Heart right ventricle (tissue), 16 donors: Measurements from ENCODE around the gene TBATA. TPM values are rescaled to one million over a fixed set of nuclear protein-coding genes. Genes with fewer than 3 reads are reported as not detected.

ENCODE experiments used
- ATAC-seq, 8 donors: fragments of 200-7000 bp; cut with Tn5 transposase; one replicate each; pipeline ENCODE4 v1.9.1; 2020; ENCODE audit warnings: mild to moderate bottlenecking in 8 of 8, moderate library complexity in 8 of 8, moderate number of reproducible peaks in 1 of 8
- DNase-seq, 2 donors: peaks; one replicate each; pipeline ENCODE4 v3.0.0-alpha.2; 2020
- H3K27ac ChIP-seq, 10 donors: fragments of 200-600 bp; sonication (generic) in 2 of 10; one replicate each; pipeline versions ENCODE4 v1.5.0 to v1.8.0; 2020 to 2022; ENCODE audit warnings: mild to moderate bottlenecking in 3 of 10
- H3K27me3 ChIP-seq, 7 donors: fragments of 200-600 bp; one replicate each; pipeline ENCODE4 v1.8.0; 2021 to 2022; ENCODE audit warnings: mild to moderate bottlenecking in 2 of 7
- H3K36me3 ChIP-seq, 9 donors: fragments of 200-600 bp; sonication (generic) in 1 of 9; one replicate each; pipeline versions ENCODE4 v1.5.0 to v1.8.0; 2020 to 2022; ENCODE audit warnings: mild to moderate bottlenecking in 2 of 9
- H3K4me1 ChIP-seq, 9 donors: fragments of 200-600 bp; sonication (generic) in 1 of 9; one replicate each; pipeline versions ENCODE4 v1.5.0 to v1.8.0; 2020 to 2022; ENCODE audit warnings: mild to moderate bottlenecking in 4 of 9
- H3K4me3 ChIP-seq, 10 donors: fragments of 200-600 bp; sonication (generic) in 2 of 10; one replicate each; pipeline versions ENCODE4 v1.5.0 to v1.8.0; 2020 to 2022; ENCODE audit warnings: mild to moderate bottlenecking in 7 of 10, moderate library complexity in 2 of 10
- H3K9me3 ChIP-seq, 11 donors: fragments of 200-600 bp in 10 of 11; sonication (generic) in 2 of 11; one replicate each; pipeline versions ENCODE4 v1.5.0 to v1.8.0; 2013 to 2022; ENCODE audit warnings: mild to moderate bottlenecking in 2 of 11, control low read depth in 1 of 11, moderate library complexity in 1 of 11
- WGBS, 2 donors: extraction: QIAGEN DNeasy Blood & Tissue Kit; methylation state at CpG; one replicate each; pipeline ENCODE4 v1.1.7; 2013; ENCODE audit warnings: inconsistent platforms in 1 of 2; 5-methylcytosine and 5-hydroxymethylcytosine counted together
- intact Hi-C, 10 donors: fragments of 100-400 bp; cut with DNase I; formaldehyde crosslinking; loops; one replicate each; pipeline versions ENCODE4 v1.11.1 to v1.14.2; 2022
- polyA plus RNA-seq, 2 donors: library from polyadenylated mRNA; stranded (reverse); fragments of 200-250 nt; gene quantifications; one replicate each; pipeline ENCODE4 v1.2.3, GENCODE V29; 2013
- total RNA-seq, 10 donors: library from RNA; stranded (reverse); fragmentation: NEBNext Ultra II Directional in 3 of 10; extraction: Animal tissue kit (Norgen Biotek cat#: 25700) in 3 of 10; gene quantifications; one replicate each; pipeline versions ENCODE4 v1.2.1 to v1.2.4, GENCODE V29; 2021 to 2023
- TF ChIP-seq, protein P1 (sequence below), 9 donors: fragments of 200-600 bp; sonication (generic) in 2 of 9; IDR thresholded peaks; one replicate each; pipeline versions ENCODE4 v1.5.0 to v1.8.0; 2021 to 2022; ENCODE audit warnings: antibody characterized with exemption in 9 of 9, mild to moderate bottlenecking in 5 of 9, moderate library complexity in 1 of 9
- donor health status: Arrhythmogenic right ventricular cardiomyopathy.
- donor health status: ischemic (EF 13 %, LVEDD 7.1; RV severe dilation, severe dysfunction).
- donor health status: healthy with polysubstance abuse.
- donor health status: DM: no; HTN: yes; CAD: no.
- donor health status: DM: no; HTN: no; CAD: no.
- donor health status: ischemic (EF 25% LVEDD 6.9; RV normal size, moderate dysfunction).
- donor health status: ischemic (EF 25% LVEDD 5.7; RV mildly dilated, moderate dysfunction).
- donor health status: healthy.
- donor health status: DM: yes; HTN: yes; CAD: no.
- donor health status: Ischemic cardiomyopathy.
- donor health status: ischemic (EF 35%, LVEDD 5.7; RV mildly dilated, moderate dysfunction).
- donor health status: nonischemic (EF 11% LVEDD 7.7; RV severe dilation, severe dysfunction).
- donor health status: DM: yes; HTN: yes; CAD: no.
- donor health status: PGD.
- donor health status: ischemic (EF 29% LVEDD 5.4; RV normal size, mild dysfunction).
- donor health status: nonischemic (EF 23%, LVEDD 6.1; RV moderate dilation, normal function).

Gene TBATA
- total and polyA plus RNA-seq, 12 donors: not detected

DNA sequence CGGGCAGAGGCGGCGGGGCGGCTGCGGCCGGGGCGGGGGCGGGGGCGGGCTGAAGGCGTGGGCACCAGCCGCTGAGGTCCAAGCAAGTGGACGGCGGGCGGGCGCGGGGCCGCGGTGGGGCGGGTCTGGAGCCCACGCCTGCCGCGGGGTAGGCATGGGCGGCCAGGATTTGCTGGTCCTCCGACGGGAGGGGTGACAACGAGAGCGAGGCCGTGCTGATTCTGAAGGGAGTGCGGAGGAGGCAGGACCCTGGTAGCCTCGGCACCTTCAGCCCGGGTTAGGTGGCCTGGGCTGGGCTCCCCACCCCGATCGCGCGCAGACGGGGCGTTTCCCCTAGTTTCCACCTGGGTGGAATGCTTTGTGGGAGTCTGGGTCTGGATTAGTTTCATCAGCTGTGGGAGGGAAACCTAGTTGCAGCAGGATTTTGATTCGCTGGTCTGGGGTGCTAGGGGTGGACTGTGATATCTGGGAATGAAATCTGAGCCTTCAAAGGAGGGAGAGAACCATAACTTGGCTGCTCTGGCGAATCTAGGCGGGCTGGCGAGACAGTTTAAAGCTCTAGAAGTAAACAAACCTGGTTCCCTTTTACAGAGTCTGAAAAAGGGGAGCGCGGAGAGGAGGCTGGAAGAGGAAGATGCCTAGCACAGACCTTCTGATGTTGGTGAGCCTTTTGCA, 31.2 kb upstream of the TBATA start:
- peak; percentile 48 to 68 for DNase-seq
- intact Hi-C loops: loop anchor here in 2 of 10 donors (2.0 to 5.0 kb wide), 2 partner anchors 61 to 64 kb away; no protein-coding TSS in a partner anchor
- H3K27me3 ChIP-seq: no peaks in the 10 kb centered on the region

DNA sequence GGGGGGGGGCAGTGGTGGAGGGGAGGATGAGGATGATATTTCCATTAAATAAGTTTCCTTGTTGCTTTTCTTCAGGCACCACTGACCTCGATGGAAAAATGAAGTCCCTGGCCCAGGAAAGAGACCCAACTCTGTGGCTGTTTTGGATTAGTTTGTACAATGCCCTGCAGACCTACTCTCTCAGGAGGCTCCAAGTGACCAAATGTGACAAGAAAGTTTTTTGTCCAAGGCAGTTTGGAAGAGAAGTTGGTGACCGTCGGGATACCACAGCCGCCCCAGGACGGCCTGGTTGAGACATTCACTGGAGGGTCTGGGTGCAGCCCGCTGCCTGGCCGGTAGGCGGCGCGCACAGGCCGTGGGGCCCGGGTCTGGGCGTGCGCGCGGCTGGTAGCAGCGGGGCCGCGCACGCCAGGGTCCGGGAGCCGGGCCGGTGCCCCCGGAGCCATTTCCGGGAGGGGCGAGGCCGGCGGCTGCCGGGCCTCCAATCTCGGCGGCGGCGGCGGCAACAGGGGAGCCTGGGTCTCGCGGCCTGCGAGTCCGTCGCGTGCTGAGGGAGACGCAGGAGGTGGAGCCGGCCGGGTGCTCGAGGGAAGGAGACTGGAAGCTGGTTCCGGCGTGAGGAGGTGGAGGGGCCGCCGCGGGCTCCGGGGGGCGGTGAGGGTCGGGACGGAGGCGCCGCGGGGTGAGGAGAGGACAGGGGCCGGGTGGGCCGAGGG, 30.5 kb upstream of the TBATA start, which contains the start of gene SGPL1:
Gene SGPL1, plus strand, starts transcription at position 445 of the 716 bp plus-strand sequence. CDS start 906 bp downstream, outside the sequence.
- DNase-seq (peak; percentile 83 to 90), ATAC-seq (peak; percentile 97)
- peak within 1 kb of the TSS; percentile 70 to 95 (median 86) for H3K27ac ChIP-seq
- H3K4me3 ChIP-seq: peak within 1 kb of the TSS; percentile 57 to 84 (median 74)
- peaks cover 0 to 36% (median 4%) of the 10 kb centered on the region in 9 donors for H3K36me3 ChIP-seq
- 2% methylated on average over 48 to 58 of the region's 58 CpGs for WGBS, 2 donors
- intact Hi-C loops: loop anchor here in 7 of 10 donors (1.0 to 5.0 kb wide), 5 partner anchors 62 to 66 kb away; no protein-coding TSS in a partner anchor
- H3K9me3 ChIP-seq: no peaks in the 10 kb centered on the region
- no peaks in the 10 kb centered on the region for H3K27me3 ChIP-seq
- TF ChIP-seq, protein P1, sequence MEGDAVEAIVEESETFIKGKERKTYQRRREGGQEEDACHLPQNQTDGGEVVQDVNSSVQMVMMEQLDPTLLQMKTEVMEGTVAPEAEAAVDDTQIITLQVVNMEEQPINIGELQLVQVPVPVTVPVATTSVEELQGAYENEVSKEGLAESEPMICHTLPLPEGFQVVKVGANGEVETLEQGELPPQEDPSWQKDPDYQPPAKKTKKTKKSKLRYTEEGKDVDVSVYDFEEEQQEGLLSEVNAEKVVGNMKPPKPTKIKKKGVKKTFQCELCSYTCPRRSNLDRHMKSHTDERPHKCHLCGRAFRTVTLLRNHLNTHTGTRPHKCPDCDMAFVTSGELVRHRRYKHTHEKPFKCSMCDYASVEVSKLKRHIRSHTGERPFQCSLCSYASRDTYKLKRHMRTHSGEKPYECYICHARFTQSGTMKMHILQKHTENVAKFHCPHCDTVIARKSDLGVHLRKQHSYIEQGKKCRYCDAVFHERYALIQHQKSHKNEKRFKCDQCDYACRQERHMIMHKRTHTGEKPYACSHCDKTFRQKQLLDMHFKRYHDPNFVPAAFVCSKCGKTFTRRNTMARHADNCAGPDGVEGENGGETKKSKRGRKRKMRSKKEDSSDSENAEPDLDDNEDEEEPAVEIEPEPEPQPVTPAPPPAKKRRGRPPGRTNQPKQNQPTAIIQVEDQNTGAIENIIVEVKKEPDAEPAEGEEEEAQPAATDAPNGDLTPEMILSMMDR (IDR thresholded peaks at IDR 0.05): peak; percentile 86 to 100 (median 97)
- H3K4me1 ChIP-seq: peaks cover 0 to 22% (median 9%) of the 10 kb centered on the region in 9 donors

More for the DNA sequence above, 31.2 kb upstream of the TBATA start:
- Histone ChIP-seq H3K9me3 (no peaks in the 10 kb centered on the region), H3K36me3 (peaks cover 0 to 42% (median 6%) of the 10 kb centered on the region in 9 donors), H3K4me1 (peaks cover 0 to 22% (median 9%) of the 10 kb centered on the region in 9 donors), H3K27ac (peak overlapping the region; percentile 70 to 95 (median 86)), H3K4me3 (peak overlapping the region; percentile 57 to 84 (median 74))
- peak; percentile 59 to 77 (median 70) for ATAC-seq
- WGBS, 2 donors: 1 to 2% methylated on average over 34 to 42 of the region's 43 CpGs
- TF ChIP-seq, protein P1 (IDR thresholded peaks at IDR 0.05): no peak

- TF ChIP-seq, protein P1 (IDR thresholded peaks at IDR 0.05): no peak
- no peak for ATAC-seq
- no peak overlapping the region for H3K27ac ChIP-seq
- no peaks in the 10 kb centered on the region for H3K9me3 ChIP-seq
- intact Hi-C loops: loop anchor here in 4 of 10 donors (1.0 to 5.0 kb wide), 4 partner anchors 63 to 68 kb away; no protein-coding TSS in a partner anchor
- H3K36me3 ChIP-seq: peaks cover 0 to 21% (median 0%) of the 10 kb centered on the region in 9 donors
- H3K4me3 ChIP-seq: no peak overlapping the region
- H3K4me1 ChIP-seq: peaks cover 0 to 22% (median 9%) of the 10 kb centered on the region in 9 donors
- DNase-seq: no peak
- 76 to 89% methylated on average over 4 of the region's 4 CpGs for WGBS, 2 donors
- H3K27me3 ChIP-seq: no peaks in the 10 kb centered on the region
Observed at GRCh38 chr10:70814126-70814525, 28.9 kb upstream of the TBATA start.

DNA sequence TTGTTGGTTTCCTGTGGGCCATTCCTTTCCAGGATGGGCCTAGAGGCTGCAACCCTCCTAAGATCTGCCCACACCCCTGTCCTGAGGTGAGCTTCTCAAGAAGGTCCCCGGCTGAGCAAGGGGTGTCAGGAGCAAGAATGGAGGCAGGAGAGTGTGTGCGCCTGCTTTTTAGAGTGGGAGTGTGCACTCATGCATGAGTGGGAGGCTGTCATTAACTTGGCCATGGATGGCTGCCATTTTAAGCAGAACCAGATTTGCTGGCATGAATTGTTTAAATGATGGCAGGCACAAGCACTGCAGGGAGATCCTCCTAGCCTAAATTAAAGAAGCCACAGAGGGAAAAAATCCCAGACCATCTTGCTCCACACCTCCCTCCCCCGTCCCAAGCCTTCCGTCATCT, 27.6 kb upstream of the TBATA start:
- no peaks in the 10 kb centered on the region for H3K9me3 ChIP-seq
- intact Hi-C loops: loop anchor here in 2 of 10 donors (5.0 kb wide), 2 partner anchors 64 to 69 kb away; no protein-coding TSS in a partner anchor
- no peak overlapping the region for H3K27ac ChIP-seq
- WGBS, 2 donors: 93 to 95% methylated on average over 4 of the region's 4 CpGs
- no peak for ATAC-seq
- peaks cover 0 to 21% (median 9%) of the 10 kb centered on the region in 9 donors for H3K4me1 ChIP-seq
- TF ChIP-seq, protein P1 (IDR thresholded peaks at IDR 0.05): no peak
- no peak overlapping the region for H3K4me3 ChIP-seq
- no peak for DNase-seq
- no peaks in the 10 kb centered on the region for H3K27me3 ChIP-seq
- peaks cover 0 to 8% (median 0%) of the 10 kb centered on the region in 9 donors for H3K36me3 ChIP-seq
